Fibroblast of lung (primary cell): ENCODE data around the gene NEK6.

ENCODE experiments used
- CTCF ChIP-seq, 2 donors: IDR thresholded peaks in 1 of 2; conservative IDR thresholded peaks in 1 of 2; 1 replicate in 1 of 2; 2 replicates in 1 of 2; pipeline ENCODE4 v1.5.1; 2011 to 2012; ENCODE audit warnings: low read length in 2 of 2, control low read depth in 1 of 2, inconsistent platforms in 1 of 2, low read depth in 1 of 2, mild to moderate bottlenecking in 1 of 2
- EZH2 ChIP-seq: IDR thresholded peaks from 2 replicates; pipeline ENCODE4 v1.5.1; 2012; ENCODE audit warnings: low read length, control low read depth, mild to moderate bottlenecking; ENCODE audit errors: missing control alignments

DNA sequence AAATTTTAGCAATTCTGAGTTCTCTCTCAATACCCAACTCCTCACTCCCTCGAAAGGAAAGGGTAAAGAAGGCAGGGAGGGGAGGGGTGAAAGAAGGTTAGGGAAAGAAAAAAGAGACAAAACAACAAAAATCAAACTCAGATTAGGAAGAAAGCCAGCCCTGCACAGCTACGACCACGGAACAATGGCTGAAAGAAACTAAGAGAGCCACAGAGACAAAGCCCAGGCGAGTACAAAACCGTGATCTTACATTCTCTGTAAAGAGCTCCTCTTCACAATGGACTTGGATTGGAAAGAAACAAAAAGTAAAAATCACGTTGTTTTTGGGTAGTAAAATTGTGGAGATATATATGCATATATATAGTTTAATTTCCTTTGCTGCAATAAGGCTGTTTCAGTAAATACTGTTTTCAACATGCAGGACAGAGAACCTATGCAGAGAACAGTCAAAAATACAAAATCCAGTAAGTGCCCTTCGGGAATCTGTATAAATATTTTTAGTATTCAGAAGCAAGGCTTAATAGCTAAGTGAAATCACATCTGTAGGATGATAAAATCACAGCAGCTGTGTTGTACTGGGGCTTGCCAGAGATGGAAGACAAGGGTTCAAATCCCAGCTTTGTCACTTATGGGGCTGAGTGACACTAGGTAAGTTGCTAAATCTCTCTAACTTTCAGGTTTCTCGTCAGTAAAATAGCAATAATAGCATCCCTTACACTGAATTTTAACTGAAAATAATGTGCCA lies 140.6 kb downstream of the NEK6 start:
- TF ChIP-seq CTCF (conservative IDR thresholded peaks at IDR 0.05 in 1 of 2, IDR thresholded peaks at IDR 0.05 in 1 of 2; ENCODE audit: low read depth in 1 of 2, low read length in 2 of 2) (no peak), EZH2 (no peak)
